WTC11 (cell line): ENCODE data around the gene MIB2. TPM values are rescaled to one million over a fixed set of nuclear protein-coding genes. Genes with fewer than 3 reads are reported as not detected.

Experiments used
- ATAC-seq: fragments of 200-7000 bp; cut with Tn5 transposase; 2 replicates; pipeline ENCODE4 v1.10.0; 2021; ENCODE audit warnings: mild to moderate bottlenecking, moderate library complexity
- CTCF ChIA-PET: fragments of 300-600 bp; sonication (Branson Sonifier 250); formaldehyde crosslinking; loops from one replicate; lab custom pipeline; 2021; ENCODE audit warnings: antibody characterized with exemption; lab: Charles Lee
- POLR2A ChIA-PET: fragments of 350-600 bp; sonication (Branson Sonifier 250); formaldehyde crosslinking; loops from one replicate; lab custom pipeline; 2021; ENCODE audit warnings: antibody characterized with exemption; lab: Charles Lee
- DNase-seq: peaks from one replicate; pipeline ENCODE4 v3.0.0; 2021; ENCODE audit warnings: low spot score
- H3K27ac Mint-ChIP-seq: 2 replicates; pipeline ENCODE4 v1.8.0; 2021; ENCODE audit warnings: mixed read lengths
- H3K27me3 Mint-ChIP-seq: 2 replicates; pipeline ENCODE4 v1.8.0; 2021; ENCODE audit warnings: low read depth, mild to moderate bottlenecking, moderate library complexity, mixed read lengths
- H3K36me3 Mint-ChIP-seq: 2 replicates; pipeline ENCODE4 v1.8.0; 2021; ENCODE audit warnings: mixed read lengths
- H3K4me1 Mint-ChIP-seq: 2 replicates; pipeline ENCODE4 v1.8.0; 2022; ENCODE audit warnings: mixed read lengths
- H3K4me3 Mint-ChIP-seq: 2 replicates; pipeline ENCODE4 v1.8.0; 2021; ENCODE audit warnings: mild to moderate bottlenecking, moderate library complexity, mixed read lengths
- H3K9me3 Mint-ChIP-seq: 2 replicates; pipeline ENCODE4 v1.8.0; 2021; ENCODE audit warnings: mixed read lengths
- CREB1 ChIP-seq: sonication (generic); formaldehyde crosslinking; IDR thresholded peaks from 2 replicates; pipeline ENCODE4 v1.8.0; 2023; ENCODE audit warnings: mild to moderate bottlenecking, missing genetic modification reagents
- ELF4 ChIP-seq: sonication (generic); formaldehyde crosslinking; IDR thresholded peaks from 2 replicates; pipeline ENCODE4 v1.8.1; 2022; ENCODE audit warnings: low read depth, mild to moderate bottlenecking, moderate library complexity, missing genetic modification reagents
- ERG ChIP-seq: fragments of 250-450 bp; sonication (Bioruptor Pico); IDR thresholded peaks from 2 replicates; pipeline ENCODE4 v1.8.0; 2021; ENCODE audit warnings: mild to moderate bottlenecking
- FOXJ3 ChIP-seq: sonication (generic); formaldehyde crosslinking; IDR thresholded peaks from 2 replicates; pipeline ENCODE4 v1.9.0; 2021; ENCODE audit warnings: missing genetic modification reagents, mild to moderate bottlenecking, borderline replicate concordance
- FOXK1 ChIP-seq: sonication (generic); formaldehyde crosslinking; IDR thresholded peaks from 2 replicates; pipeline ENCODE4 v1.8.0; 2022; ENCODE audit warnings: mild to moderate bottlenecking, moderate library complexity, missing genetic modification reagents
- GABPB1 ChIP-seq: sonication (generic); formaldehyde crosslinking; IDR thresholded peaks from 2 replicates; pipeline ENCODE4 v1.8.1; 2023; ENCODE audit warnings: mild to moderate bottlenecking, missing genetic modification reagents
- GRHL2 ChIP-seq: fragments of 250-450 bp; sonication (Bioruptor Pico); IDR thresholded peaks from 2 replicates; pipeline ENCODE4 v1.8.0; 2022; ENCODE audit warnings: mild to moderate bottlenecking, moderate library complexity; ENCODE audit not compliant: insufficient replicate concordance, severe bottlenecking
- HMGA2 ChIP-seq: fragments of 250-450 bp; sonication (Bioruptor Pico); IDR thresholded peaks from 2 replicates; pipeline ENCODE4 v1.4.0; 2021; ENCODE audit warnings: mild to moderate bottlenecking, moderate library complexity
- IRF2 ChIP-seq: sonication (generic); formaldehyde crosslinking; IDR thresholded peaks from 2 replicates; pipeline ENCODE4 v1.8.0; 2022; ENCODE audit warnings: low read depth, missing genetic modification reagents, borderline replicate concordance
- JAZF1 ChIP-seq: fragments of 250-450 bp; sonication (Bioruptor Pico); IDR thresholded peaks from 2 replicates; pipeline ENCODE4 v1.9.0; 2021; ENCODE audit warnings: moderate library complexity, mild to moderate bottlenecking, inconsistent platforms
- MAX ChIP-seq: sonication (generic); formaldehyde crosslinking; IDR thresholded peaks from 2 replicates; pipeline ENCODE4 v1.8.0; 2022; ENCODE audit warnings: mild to moderate bottlenecking, missing genetic modification reagents
- MXD4 ChIP-seq: fragments of 250-450 bp; sonication (Bioruptor Pico); IDR thresholded peaks from 2 replicates; pipeline ENCODE4 v1.8.0; 2021; ENCODE audit warnings: mild to moderate bottlenecking, moderate library complexity, borderline replicate concordance
- MYBL2 ChIP-seq: sonication (generic); formaldehyde crosslinking; IDR thresholded peaks from 2 replicates; pipeline ENCODE4 v1.8.1; 2023; ENCODE audit warnings: mild to moderate bottlenecking, moderate library complexity, missing genetic modification reagents
- NFYB ChIP-seq: sonication (generic); formaldehyde crosslinking; conservative IDR thresholded peaks from 2 replicates; pipeline ENCODE4 v1.8.0; 2022; ENCODE audit warnings: low read depth, missing genetic modification reagents
- SP1 ChIP-seq: sonication (generic); formaldehyde crosslinking; conservative IDR thresholded peaks from 2 replicates; pipeline ENCODE4 v1.8.1; 2022; ENCODE audit warnings: missing genetic modification reagents
- TEAD4 ChIP-seq: sonication (generic); formaldehyde crosslinking; IDR thresholded peaks from 2 replicates; pipeline ENCODE4 v1.8.0; 2022; ENCODE audit warnings: mild to moderate bottlenecking, missing genetic modification reagents
- USF2 ChIP-seq: sonication (generic); formaldehyde crosslinking; IDR thresholded peaks from 2 replicates; pipeline ENCODE4 v1.8.1; 2023; ENCODE audit warnings: mild to moderate bottlenecking, missing genetic modification reagents, moderate library complexity
- ZNF263 ChIP-seq: sonication (generic); formaldehyde crosslinking; IDR thresholded peaks from 2 replicates; pipeline ENCODE4 v1.8.1; 2022; ENCODE audit warnings: low read depth, mild to moderate bottlenecking, moderate library complexity, missing genetic modification reagents
- ZNF416 ChIP-seq: fragments of 250-450 bp; sonication (Bioruptor Pico); IDR thresholded peaks from 2 replicates; pipeline ENCODE4 v1.9.0; 2021; ENCODE audit warnings: mild to moderate bottlenecking, inconsistent platforms
- ZNF425 ChIP-seq: fragments of 250-450 bp; sonication (Bioruptor Pico); conservative IDR thresholded peaks from 2 replicates; pipeline ENCODE4 v1.9.0; 2021; ENCODE audit warnings: mild to moderate bottlenecking
- ZSCAN18 ChIP-seq: fragments of 250-450 bp; sonication (Bioruptor Pico); IDR thresholded peaks from 2 replicates; pipeline ENCODE4 v2.1.2; 2022; ENCODE audit warnings: mild to moderate bottlenecking, moderate library complexity
- total RNA-seq: library from RNA; stranded (reverse); gene quantifications from 3 replicates; pipeline ENCODE4 v1.2.3, GENCODE V29; 2021

Gene MIB2
- total RNA-seq, 1 experiment from 2014 or later = 90.6 TPM

GRCh38 chr1:1623181-1623630 is 7.9 kb downstream of the MIB2 start:
- H3K27ac Mint-ChIP-seq = no peak overlapping the region
- no peak for TF ChIP-seq ZNF425 (CRISPR knock-in tag)
- no peak for TF ChIP-seq FOXK1 (CRISPR knock-in tag)
- no peak for TF ChIP-seq IRF2
- no peak for TF ChIP-seq MYBL2 (CRISPR knock-in tag)
- no peak for TF ChIP-seq CREB1
- no peak for TF ChIP-seq GRHL2 (CRISPR knock-in tag)
- TF ChIP-seq MXD4 = no peak
- no peak for TF ChIP-seq GABPB1 (CRISPR knock-in tag)
- TF ChIP-seq, all 79 proteins: peak for 0
- Mint-ChIP-seq H3K9me3 (no peaks in the 10 kb centered on the region), H3K4me1 (no peaks in the 10 kb centered on the region), H3K27me3 (no peaks in the 10 kb centered on the region), H3K36me3 (no peaks in the 10 kb centered on the region), H3K4me3 (no peak overlapping the region)
- ATAC-seq (no peak), DNase-seq (no peak)
- CTCF ChIA-PET = no interaction called here
- POLR2A ChIA-PET = no interaction called here

GRCh38 chr1:1623631-1624442 is 8.5 kb downstream of the MIB2 start:
- H3K36me3 Mint-ChIP-seq = no peaks in the 10 kb centered on the region
- DNase-seq = no peak
- ATAC-seq = no peak
- H3K9me3 Mint-ChIP-seq = no peaks in the 10 kb centered on the region
- H3K27ac Mint-ChIP-seq = no peak overlapping the region
- no peak overlapping the region for H3K4me3 Mint-ChIP-seq
- TF ChIP-seq ERG (CRISPR knock-in tag) (no peak), MAX (no peak), FOXJ3 (CRISPR knock-in tag) (no peak), ELF4 (CRISPR knock-in tag) (no peak), ZSCAN18 (no peak), SP1 (no peak), USF2 (no peak), HMGA2 (no peak), ZNF416 (CRISPR knock-in tag) (no peak), NFYB (CRISPR knock-in tag) (no peak), JAZF1 (CRISPR knock-in tag) (no peak), TEAD4 (no peak), ZNF263 (CRISPR knock-in tag) (no peak)
- no peaks in the 10 kb centered on the region for H3K4me1 Mint-ChIP-seq
- ChIA-PET POLR2A (interaction anchor here (0.6 kb wide), 1 partner anchor 108 kb away, joined by 3 read pairs; no protein-coding TSS in a partner anchor), CTCF (no interaction called here)
- no peaks in the 10 kb centered on the region for H3K27me3 Mint-ChIP-seq
